HepG2 (cell line): ENCODE data around the gene ACTN1. TPM values are rescaled to one million over a fixed set of nuclear protein-coding genes. Genes with fewer than 3 reads are reported as not detected.

ENCODE experiments used
- ATAC-seq: fragments of 200-7000 bp; cut with Tn5 transposase; 3 replicates; pipeline ENCODE4 v1.9.1; 2020; ENCODE audit warnings: mild to moderate bottlenecking, moderate library complexity
- BruUV-seq: library from RNA; stranded (reverse); fragments of 400-500 nt; replicated peaks from 2 replicates; lab custom pipeline; 2021; lab: Mats Ljungman, UMichigan
- CTCF ChIA-PET: fragments of 300-600 bp; formaldehyde crosslinking; extraction: SDS; loops from one replicate; lab custom pipeline; 2021; ENCODE audit warnings: low total read pairs, inconsistent platforms, low intra/inter-chr PET ratio; lab: Yijun Ruan, JAX
- POLR2A ChIA-PET: fragments of 350-600 bp; sonication (Branson Sonifier 250); formaldehyde crosslinking; loops from one replicate; lab custom pipeline; 2020; ENCODE audit warnings: antibody characterized with exemption, inconsistent platforms; lab: Yijun Ruan, JAX
- DNase-seq: peaks from one replicate; pipeline ENCODE4 v3.0.0-alpha.2; 2015; ENCODE audit warnings: low spot score
- FAIRE-seq: peaks from 3 replicates; lab custom pipeline; 2011; peaks lifted over from hg19 to GRCh38; lab: Jason Lieb, UNC
- H2AFZ ChIP-seq: one replicate; pipeline ENCODE4 v1.6.1; 2011; ENCODE audit warnings: low read length, inconsistent platforms
- H3K27ac ChIP-seq: fragments of 300-600 bp; 3 replicates; pipeline ENCODE4 v1.8.0; 2011; ENCODE audit warnings: mixed run types, mild to moderate bottlenecking, mixed read lengths, low read length, inconsistent platforms; ENCODE audit not compliant: insufficient read depth; ENCODE audit errors: extremely low read length
- H3K27me3 ChIP-seq, 2 experiments: fragments of 200-600 bp in 1 of 2; 2 replicates in 1 of 2; 3 replicates in 1 of 2; pipeline versions ENCODE4 v1.6.0 to v1.8.0; 2011; ENCODE audit warnings: low read length in 2 of 2, mild to moderate bottlenecking in 2 of 2, moderate library complexity in 2 of 2, inconsistent platforms in 1 of 2; ENCODE audit not compliant: insufficient read depth in 2 of 2, control insufficient read depth in 1 of 2
- H3K36me3 ChIP-seq, 2 experiments: fragments of 200-600 bp in 1 of 2; replicated peaks in 1 of 2; 2 replicates in 1 of 2; 3 replicates in 1 of 2; pipeline versions ENCODE4 v1.5.1 to v1.8.0; 2011; ENCODE audit warnings: low read length in 2 of 2, inconsistent platforms in 1 of 2; ENCODE audit not compliant: insufficient read depth in 2 of 2, control insufficient read depth in 1 of 2
- H3K4me1 ChIP-seq: 2 replicates; pipeline ENCODE4 v1.5.1; 2012; ENCODE audit warnings: low read length, inconsistent platforms; ENCODE audit not compliant: insufficient read depth
- H3K4me2 ChIP-seq: 2 replicates; pipeline ENCODE4 v1.6.0; 2011; ENCODE audit warnings: low read depth, low read length, inconsistent platforms
- H3K4me3 ChIP-seq, 3 experiments: fragments of 200-600 bp in 1 of 3; sonication (generic), shearing (Covaris generic) in 1 of 3; replicated peaks in 1 of 3; 2 replicates each; pipeline ENCODE4 v1.5.1; 2011 to 2016; ENCODE audit warnings: low read length in 3 of 3, inconsistent platforms in 2 of 3, low read depth in 2 of 3, mild to moderate bottlenecking in 2 of 3, control low read depth in 1 of 3, mixed read lengths in 1 of 3; ENCODE audit not compliant: insufficient read depth in 1 of 3
- H3K79me2 ChIP-seq: one replicate; pipeline ENCODE4 v1.6.1; 2011; ENCODE audit warnings: low read length, inconsistent platforms; ENCODE audit not compliant: insufficient read depth
- H3K9ac ChIP-seq: 2 replicates; pipeline ENCODE4 v1.6.0; 2011; ENCODE audit warnings: mild to moderate bottlenecking, low read depth, low read length, inconsistent platforms; ENCODE audit not compliant: insufficient read depth
- H3K9me3 ChIP-seq: 2 replicates; pipeline ENCODE4 v1.5.1; 2012; ENCODE audit warnings: mild to moderate bottlenecking, low read length
- H4K20me1 ChIP-seq: 2 replicates; pipeline ENCODE4 v1.6.0; 2011; ENCODE audit warnings: inconsistent platforms, mild to moderate bottlenecking, low read length, moderate library complexity; ENCODE audit not compliant: insufficient read depth
- DNMT1 ChIP-seq: sonication (generic); formaldehyde crosslinking; IDR thresholded peaks from 2 replicates; pipeline ENCODE4 v1.5.1; 2020; ENCODE audit warnings: mild to moderate bottlenecking, missing genetic modification reagents
- DPF2 ChIP-seq: sonication (generic); formaldehyde crosslinking; IDR thresholded peaks from 2 replicates; pipeline ENCODE4 v1.4.0; 2020; ENCODE audit warnings: mild to moderate bottlenecking, low read depth, missing genetic modification reagents, borderline replicate concordance
- FOSL2 ChIP-seq: sonication (generic); formaldehyde crosslinking; IDR thresholded peaks from 2 replicates; pipeline ENCODE4 v1.4.0; 2020; ENCODE audit warnings: missing genetic modification reagents
- KAT7 ChIP-seq: IDR thresholded peaks from 2 replicates; pipeline ENCODE4 v1.6.1; 2018; ENCODE audit warnings: borderline replicate concordance, missing compliant biosample characterization
- PHF8 ChIP-seq: sonication (generic); formaldehyde crosslinking; IDR thresholded peaks from 2 replicates; pipeline ENCODE4 v1.5.0; 2020; ENCODE audit warnings: missing genetic modification reagents
- TMF1 ChIP-seq: sonication (generic); formaldehyde crosslinking; IDR thresholded peaks from 2 replicates; pipeline ENCODE4 v1.8.1; 2022; ENCODE audit warnings: low read depth, missing genetic modification reagents
- U2AF2 ChIP-seq: fragments of 200-400 bp; formaldehyde crosslinking; IDR thresholded peaks from 2 replicates; pipeline ENCODE4 v1.6.1; 2017; ENCODE audit warnings: low read depth, mild to moderate bottlenecking, low read length
- ZNF292 ChIP-seq: sonication (generic); formaldehyde crosslinking; IDR thresholded peaks from 2 replicates; pipeline ENCODE4 v1.8.1; 2022; ENCODE audit warnings: mild to moderate bottlenecking, low read depth, missing genetic modification reagents, borderline replicate concordance
- WGBS: methylation state at CpG from one replicate; pipeline ENCODE4 v1.1.6; 2017; ENCODE audit warnings: low lambda C conversion rate; 5-methylcytosine and 5-hydroxymethylcytosine counted together
- in situ Hi-C: cut with HindIII; loops from 2 replicates; pipeline ENCODE4 v1.10.0; 2017; ENCODE audit warnings: low pct_unique_long_range_greater_than_20kb; ENCODE audit not compliant: extremely low pct_ligation_motif_present
- intact Hi-C: fragments of 100-400 bp; cut with micrococcal nuclease; formaldehyde crosslinking; loops from one replicate; pipeline ENCODE4 v1.10.0; 2022; ENCODE audit not compliant: unreplicated experiment
- polyA plus RNA-seq, 8 experiments: library from polyadenylated mRNA; depleted of rRNA in 3 of 8; stranded (reverse) in 7 of 8; unstranded in 1 of 8; fragments of >200 nt; fragmentation: Illumina TruSeq in 4 of 8; extraction: Trizol in 4 of 8; gene quantifications; 2 replicates each; pipeline versions ENCODE4 v1.2.1 to v1.2.3, GENCODE V29; 2011 to 2016; ENCODE audit warnings: low read depth in 4 of 8, missing spikeins in 1 of 8, mixed read lengths in 1 of 8; ENCODE audit not compliant: insufficient read depth in 1 of 8
- total RNA-seq, 5 experiments: library from RNA; depleted of rRNA; stranded (reverse); fragments of >200 nt; fragmentation: Illumina TruSeq; extraction: Trizol; gene quantifications; 2 replicates each; pipeline ENCODE4 v1.2.3, GENCODE V29; 2016; ENCODE audit warnings: low read depth in 1 of 5
- TF ChIP-seq, protein P1 (sequence below): sonication (generic); formaldehyde crosslinking; IDR thresholded peaks from 2 replicates; pipeline ENCODE4 v1.5.1; 2020; ENCODE audit warnings: mild to moderate bottlenecking, moderate library complexity, missing genetic modification reagents
- TF ChIP-seq, protein P2 (sequence below): sonication (generic); formaldehyde crosslinking; IDR thresholded peaks from 2 replicates; pipeline ENCODE4 v1.4.0; 2020; ENCODE audit warnings: low read depth, mild to moderate bottlenecking, missing genetic modification reagents

The ACTN1 gene
- total and polyA plus RNA-seq, 2 of the 13 experiments (the other 11 are each of a cell fraction or from before 2014, with no cell fraction given) = 58.6 to 162 TPM

DNA sequence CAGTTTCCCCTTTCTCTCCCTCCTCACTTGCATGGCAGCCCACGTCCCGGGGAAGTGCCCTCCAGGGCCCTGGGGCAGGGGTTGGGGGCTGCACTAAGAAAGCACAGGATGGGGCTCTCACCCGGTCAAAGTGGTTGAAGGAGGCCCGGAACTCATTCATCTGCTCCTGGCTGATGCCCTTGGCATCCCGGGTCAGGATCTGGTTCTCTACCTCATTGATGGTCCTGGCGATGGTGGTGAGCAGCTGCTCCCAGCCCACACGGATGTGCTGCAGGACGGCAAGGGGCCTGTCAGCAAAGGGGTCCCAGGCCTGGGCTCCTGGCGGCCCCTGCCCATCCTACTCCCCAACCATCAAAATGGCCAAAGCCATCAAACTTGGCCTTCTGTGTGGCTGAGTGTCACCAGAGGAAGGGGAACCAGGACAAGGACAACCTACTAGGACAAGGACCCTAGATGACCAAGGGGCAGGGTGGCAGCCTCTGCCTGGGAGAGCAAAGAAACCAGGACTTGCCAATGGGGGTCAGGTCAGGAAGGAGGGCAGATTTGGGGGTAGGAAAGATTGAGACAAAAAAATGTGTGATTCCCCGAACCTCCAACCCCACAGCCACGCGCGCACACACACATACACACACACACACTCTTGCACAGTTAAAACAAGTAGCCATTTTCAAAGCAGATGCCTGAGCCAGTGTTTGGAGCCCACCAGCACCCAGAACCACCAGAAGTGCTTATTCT lies 99.1 kb downstream of the ACTN1 start:
- DNase-seq (no peak), FAIRE-seq (no peak), ATAC-seq (no peak)
- no peaks in the 10 kb centered on the region for H4K20me1 ChIP-seq
- no peaks in the 10 kb centered on the region for H3K79me2 ChIP-seq
- no peak overlapping the region for H2AFZ ChIP-seq
- BruUV-seq = no TSS peak
- H3K36me3 ChIP-seq = peaks cover 64 to 95% of the 10 kb centered on the region in 2 experiments
- 92% methylated on average over 4 of the region's 13 CpGs for WGBS
- intact Hi-C loops = no loop called here
- peaks cover 28% of the 10 kb centered on the region for H3K4me1 ChIP-seq
- no peak overlapping the region for H3K4me3 ChIP-seq
- H3K9me3 ChIP-seq = no peaks in the 10 kb centered on the region
- TF ChIP-seq, protein P1, sequence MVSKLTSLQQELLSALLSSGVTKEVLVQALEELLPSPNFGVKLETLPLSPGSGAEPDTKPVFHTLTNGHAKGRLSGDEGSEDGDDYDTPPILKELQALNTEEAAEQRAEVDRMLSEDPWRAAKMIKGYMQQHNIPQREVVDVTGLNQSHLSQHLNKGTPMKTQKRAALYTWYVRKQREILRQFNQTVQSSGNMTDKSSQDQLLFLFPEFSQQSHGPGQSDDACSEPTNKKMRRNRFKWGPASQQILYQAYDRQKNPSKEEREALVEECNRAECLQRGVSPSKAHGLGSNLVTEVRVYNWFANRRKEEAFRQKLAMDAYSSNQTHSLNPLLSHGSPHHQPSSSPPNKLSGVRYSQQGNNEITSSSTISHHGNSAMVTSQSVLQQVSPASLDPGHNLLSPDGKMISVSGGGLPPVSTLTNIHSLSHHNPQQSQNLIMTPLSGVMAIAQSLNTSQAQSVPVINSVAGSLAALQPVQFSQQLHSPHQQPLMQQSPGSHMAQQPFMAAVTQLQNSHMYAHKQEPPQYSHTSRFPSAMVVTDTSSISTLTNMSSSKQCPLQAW (CRISPR knock-in tag) = no peak
- no peak for TF ChIP-seq DPF2
- no peak for TF ChIP-seq KAT7
- TF ChIP-seq, protein P2, sequence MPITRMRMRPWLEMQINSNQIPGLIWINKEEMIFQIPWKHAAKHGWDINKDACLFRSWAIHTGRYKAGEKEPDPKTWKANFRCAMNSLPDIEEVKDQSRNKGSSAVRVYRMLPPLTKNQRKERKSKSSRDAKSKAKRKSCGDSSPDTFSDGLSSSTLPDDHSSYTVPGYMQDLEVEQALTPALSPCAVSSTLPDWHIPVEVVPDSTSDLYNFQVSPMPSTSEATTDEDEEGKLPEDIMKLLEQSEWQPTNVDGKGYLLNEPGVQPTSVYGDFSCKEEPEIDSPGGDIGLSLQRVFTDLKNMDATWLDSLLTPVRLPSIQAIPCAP = no peak
- no peak for TF ChIP-seq DNMT1
- TF ChIP-seq ZNF292 (CRISPR knock-in tag) = no peak
- TF ChIP-seq TMF1 (CRISPR knock-in tag) = no peak
- no peak for TF ChIP-seq FOSL2 (CRISPR knock-in tag)
- no peak for TF ChIP-seq PHF8 (CRISPR knock-in tag)
- TF ChIP-seq U2AF2 = no peak
- in situ Hi-C loops = no loop called here
- POLR2A ChIA-PET = no interaction called here
- no peak overlapping the region for H3K4me2 ChIP-seq
- H3K27me3 ChIP-seq = no peaks in the 10 kb centered on the region
- H3K27ac ChIP-seq = no peak overlapping the region
- no peak overlapping the region for H3K9ac ChIP-seq
- CTCF ChIA-PET = no interaction called here
